Liver (tissue), 3 donors: ENCODE results near the gene MYO1H.

Experiments
- ATF3 ChIP-seq: IDR thresholded peaks from 2 replicates; pipeline ENCODE4 v1.6.1; 2016; ENCODE audit warnings: antibody characterized with exemption
- CTCF ChIP-seq: fragments of 150-350 bp; IDR thresholded peaks from 2 replicates; pipeline ENCODE4 v1.5.1; 2017; ENCODE audit warnings: improper control_type of control experiment, low read depth, low read length; ENCODE audit not compliant: missing input control
- EGR1 ChIP-seq, 2 donors: IDR thresholded peaks; 2 replicates each; pipeline ENCODE4 v1.6.1; 2016 to 2018; ENCODE audit warnings: antibody characterized with exemption in 2 of 2, low read depth in 2 of 2
- GABPA ChIP-seq, 2 donors: IDR thresholded peaks in 1 of 2; conservative IDR thresholded peaks in 1 of 2; 2 replicates each; pipeline ENCODE4 v1.6.1; 2016; ENCODE audit warnings: antibody characterized with exemption in 2 of 2, mild to moderate bottlenecking in 1 of 2, moderate library complexity in 1 of 2
- HNF4A ChIP-seq, 2 donors: conservative IDR thresholded peaks; 2 replicates each; pipeline ENCODE4 v1.6.1; 2016; ENCODE audit warnings: antibody characterized with exemption in 2 of 2, mild to moderate bottlenecking in 2 of 2
- JUND ChIP-seq, 2 donors: IDR thresholded peaks; 2 replicates each; pipeline ENCODE4 v1.6.1; 2016; ENCODE audit warnings: antibody characterized with exemption in 2 of 2
- MAX ChIP-seq: IDR thresholded peaks from 2 replicates; pipeline ENCODE4 v1.6.1; 2016; ENCODE audit warnings: antibody characterized with exemption
- RAD21 ChIP-seq, 2 donors: IDR thresholded peaks; 2 replicates each; pipeline ENCODE4 v1.6.1; 2016; ENCODE audit warnings: antibody characterized with exemption in 2 of 2, mild to moderate bottlenecking in 2 of 2
- REST ChIP-seq: IDR thresholded peaks from 2 replicates; pipeline ENCODE4 v1.6.1; 2016; ENCODE audit warnings: antibody characterized with exemption, mild to moderate bottlenecking
- RXRA ChIP-seq, 2 donors: IDR thresholded peaks; 2 replicates each; pipeline ENCODE4 v1.6.1; 2017 to 2018; ENCODE audit warnings: antibody characterized with exemption in 2 of 2, mild to moderate bottlenecking in 1 of 2
- SP1 ChIP-seq: IDR thresholded peaks from 2 replicates; pipeline ENCODE4 v1.6.1; 2018; ENCODE audit warnings: antibody characterized with exemption, mild to moderate bottlenecking
- TAF1 ChIP-seq: conservative IDR thresholded peaks from 2 replicates; pipeline ENCODE4 v1.6.1; 2016; ENCODE audit warnings: antibody characterized with exemption, mild to moderate bottlenecking
- YY1 ChIP-seq: IDR thresholded peaks from 2 replicates; pipeline ENCODE4 v1.6.1; 2016; ENCODE audit warnings: antibody characterized with exemption, mild to moderate bottlenecking
- TF ChIP-seq, protein P1 (sequence below): IDR thresholded peaks from 2 replicates; pipeline ENCODE4 v1.6.1; 2016; ENCODE audit warnings: antibody characterized with exemption
- donor health status: healthy.
- donor health status: healthy.

GRCh38 chr12:109491671-109492070 is 144.0 kb downstream of the MYO1H start:
- TF ChIP-seq CTCF (no peak), YY1 (no peak), TAF1 (no peak), MAX (no peak), RAD21 (IDR thresholded peaks at IDR 0.05) (no peak), EGR1 (IDR thresholded peaks at IDR 0.05; ENCODE audit: low read depth in 2 of 2) (no peak), GABPA (IDR thresholded peaks at IDR 0.05 in 1 of 2, conservative IDR thresholded peaks at IDR 0.05 in 1 of 2) (no peak), REST (no peak), ATF3 (no peak), HNF4A (conservative IDR thresholded peaks at IDR 0.05) (no peak), JUND (IDR thresholded peaks at IDR 0.05) (no peak), SP1 (no peak), RXRA (IDR thresholded peaks at IDR 0.05) (no peak)
- TF ChIP-seq, protein P1, sequence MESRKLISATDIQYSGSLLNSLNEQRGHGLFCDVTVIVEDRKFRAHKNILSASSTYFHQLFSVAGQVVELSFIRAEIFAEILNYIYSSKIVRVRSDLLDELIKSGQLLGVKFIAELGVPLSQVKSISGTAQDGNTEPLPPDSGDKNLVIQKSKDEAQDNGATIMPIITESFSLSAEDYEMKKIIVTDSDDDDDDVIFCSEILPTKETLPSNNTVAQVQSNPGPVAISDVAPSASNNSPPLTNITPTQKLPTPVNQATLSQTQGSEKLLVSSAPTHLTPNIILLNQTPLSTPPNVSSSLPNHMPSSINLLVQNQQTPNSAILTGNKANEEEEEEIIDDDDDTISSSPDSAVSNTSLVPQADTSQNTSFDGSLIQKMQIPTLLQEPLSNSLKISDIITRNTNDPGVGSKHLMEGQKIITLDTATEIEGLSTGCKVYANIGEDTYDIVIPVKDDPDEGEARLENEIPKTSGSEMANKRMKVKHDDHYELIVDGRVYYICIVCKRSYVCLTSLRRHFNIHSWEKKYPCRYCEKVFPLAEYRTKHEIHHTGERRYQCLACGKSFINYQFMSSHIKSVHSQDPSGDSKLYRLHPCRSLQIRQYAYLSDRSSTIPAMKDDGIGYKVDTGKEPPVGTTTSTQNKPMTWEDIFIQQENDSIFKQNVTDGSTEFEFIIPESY, result no peak
